ENCODE measurements around the gene C8A. TPM values are rescaled to one million over a fixed set of nuclear protein-coding genes. Genes with fewer than 3 reads are reported as not detected.
A peak's percentile ranks its signal among the peaks of the same experiment; 100 is the strongest.

Gene C8A
- total RNA-seq, 1 experiment from 2014 or later = not detected

GRCh38 chr1:56830052-56830451 lies 24.5 kb upstream of the C8A start:
- Histone ChIP-seq H3F3A (ENCODE audit: insufficient read depth, low read depth) (no peaks in the 10 kb centered on the region), H3K36me3 (ENCODE audit: low read depth) (no peaks in the 10 kb centered on the region), H3K27ac (no peak overlapping the region), H3K4me2 (no peak overlapping the region), H3K79me2 (ENCODE audit: low read depth) (no peaks in the 10 kb centered on the region), H3K9me2 (ENCODE audit: insufficient read depth) (no peaks in the 10 kb centered on the region), H3K4me1 (replicated peaks; ENCODE audit: insufficient read depth) (no peaks in the 10 kb centered on the region), H4K20me1 (ENCODE audit: insufficient read depth) (no peaks in the 10 kb centered on the region), H3K4me3 (no peak overlapping the region), H3K9me3 (ENCODE audit: insufficient read depth, low read depth) (no peaks in the 10 kb centered on the region), H3K27me3 (ENCODE audit: insufficient read depth, low read depth) (peaks cover 39% of the 10 kb centered on the region), H2AFZ (no peak overlapping the region)
- ChIA-PET CTCF (no interaction called here), POLR2A (ENCODE audit: unreplicated experiment) (no interaction called here)
- DNase-seq = no peak
- BruUV-seq (replicated peaks) = no TSS peak
- TF ChIP-seq CTCF (conservative IDR thresholded peaks at IDR 0.05) (no peak), EZH2 (IDR thresholded peaks at IDR 0.05; ENCODE audit: low read depth) (no peak)
- intact Hi-C loops (cut with micrococcal nuclease; ENCODE audit: unreplicated experiment) = loop anchor here (10.0 kb wide), 1 partner anchor 1935 kb away; no protein-coding TSS in a partner anchor

GRCh38 chr1:56831871-56832693 lies 22.5 kb upstream of the C8A start:
- Histone ChIP-seq H2AFZ (no peak overlapping the region), H3K27ac (no peak overlapping the region), H3K36me3 (ENCODE audit: low read depth) (no peaks in the 10 kb centered on the region), H3K27me3 (ENCODE audit: insufficient read depth, low read depth) (peaks cover 59% of the 10 kb centered on the region), H4K20me1 (ENCODE audit: insufficient read depth) (no peaks in the 10 kb centered on the region), H3K4me3 (no peak overlapping the region), H3F3A (ENCODE audit: insufficient read depth, low read depth) (no peaks in the 10 kb centered on the region), H3K79me2 (ENCODE audit: low read depth) (no peaks in the 10 kb centered on the region), H3K4me1 (replicated peaks; ENCODE audit: insufficient read depth) (no peaks in the 10 kb centered on the region), H3K4me2 (0 out of 2 replicates have a peak overlapping the region, but pooled peaks have one; percentile 6), H3K9me2 (ENCODE audit: insufficient read depth) (no peaks in the 10 kb centered on the region), H3K9me3 (ENCODE audit: insufficient read depth, low read depth) (no peaks in the 10 kb centered on the region)
- no TSS peak for BruUV-seq (replicated peaks)
- TF ChIP-seq CTCF (conservative IDR thresholded peaks at IDR 0.05) (peak; percentile 98), EZH2 (IDR thresholded peaks at IDR 0.05; ENCODE audit: low read depth) (no peak)
- intact Hi-C loops (cut with micrococcal nuclease; ENCODE audit: unreplicated experiment) = loop anchor here (1.0 to 10.0 kb wide), 3 partner anchors 137 to 1933 kb away; no protein-coding TSS in a partner anchor
- ChIA-PET POLR2A (ENCODE audit: unreplicated experiment) (no interaction called here), CTCF (interaction anchor here (0.5 to 0.7 kb wide), 2 partner anchors 10 to 1285 kb away, joined by 3 to 4 read pairs; no protein-coding TSS in a partner anchor)
- DNase-seq = peak; percentile 60 to 61

- intact Hi-C loops (cut with micrococcal nuclease; ENCODE audit: unreplicated experiment) = loop anchor here (2.0 to 10.0 kb wide), 2 partner anchors 136 to 1932 kb away; no protein-coding TSS in a partner anchor
- no TSS peak for BruUV-seq (replicated peaks)
- TF ChIP-seq CTCF (conservative IDR thresholded peaks at IDR 0.05) = no peak
- TF ChIP-seq EZH2 (IDR thresholded peaks at IDR 0.05; ENCODE audit: low read depth) = no peak
- POLR2A ChIA-PET (ENCODE audit: unreplicated experiment) = no interaction called here
- H3K9me3 ChIP-seq (ENCODE audit: insufficient read depth, low read depth) = no peaks in the 10 kb centered on the region
- no peaks in the 10 kb centered on the region for H3F3A ChIP-seq (ENCODE audit: insufficient read depth, low read depth)
- no peak overlapping the region for H3K4me3 ChIP-seq
- H2AFZ ChIP-seq = no peak overlapping the region
- no peaks in the 10 kb centered on the region for H3K9me2 ChIP-seq (ENCODE audit: insufficient read depth)
- H3K27ac ChIP-seq = no peak overlapping the region
- no peak overlapping the region for H3K4me2 ChIP-seq
- DNase-seq = no peak
- CTCF ChIA-PET = interaction anchor here (0.7 kb wide), 1 partner anchor 9 kb away, joined by 4 read pairs; no protein-coding TSS in a partner anchor
- H3K27me3 ChIP-seq (ENCODE audit: insufficient read depth, low read depth) = peaks cover 59% of the 10 kb centered on the region
- no peaks in the 10 kb centered on the region for H3K4me1 ChIP-seq (replicated peaks; ENCODE audit: insufficient read depth)
- H4K20me1 ChIP-seq (ENCODE audit: insufficient read depth) = no peaks in the 10 kb centered on the region
- no peaks in the 10 kb centered on the region for H3K79me2 ChIP-seq (ENCODE audit: low read depth)
- H3K36me3 ChIP-seq (ENCODE audit: low read depth) = no peaks in the 10 kb centered on the region
Measured at GRCh38 chr1:56833088-56833487, 21.5 kb upstream of the C8A start.
